VCaP (cell line): Measurements from ENCODE around the gene HOXA6.
A peak's percentile ranks its signal among the peaks of the same experiment; 100 is the strongest.

Source experiments
- H3K27ac ChIP-seq: fragments of 450-650 bp; 2 replicates; pipeline ENCODE4 v1.5.1; 2017
- CTCF ChIP-seq: fragments of 450-650 bp; conservative IDR thresholded peaks from 2 replicates; pipeline ENCODE4 v1.5.1; 2017; ENCODE audit warnings: mild to moderate bottlenecking, moderate library complexity

Gene HOXA6

GRCh38 chr7:27160546-27161213, 13.1 kb upstream of the HOXA6 start:
- TF ChIP-seq CTCF = peak; percentile 96
- peak overlapping the region; percentile 99 for H3K27ac ChIP-seq

- no peak for TF ChIP-seq CTCF
- H3K27ac ChIP-seq = peak overlapping the region; percentile 99
These were observed 12.6 kb upstream of the HOXA6 start for GRCh38 chr7:27160145-27160545.

GRCh38 chr7:27159266-27160144, 11.9 kb upstream of the HOXA6 start:
- no peak for TF ChIP-seq CTCF
- peak overlapping the region; percentile 99 for H3K27ac ChIP-seq

- H3K27ac ChIP-seq = peak overlapping the region; percentile 99; the same call in 1 of the 2 replicates
- no peak for TF ChIP-seq CTCF
These were observed 11.1 kb upstream of the HOXA6 start for GRCh38 chr7:27158436-27159265.

- H3K27ac ChIP-seq = no peak overlapping the region
- no peak for TF ChIP-seq CTCF
These were observed 10.3 kb upstream of the HOXA6 start for GRCh38 chr7:27157702-27158431.

- TF ChIP-seq CTCF = no peak
- no peak overlapping the region for H3K27ac ChIP-seq
These were observed 9.5 kb upstream of the HOXA6 start for GRCh38 chr7:27156916-27157701.
